AG09309 (cell line): ENCODE results near the gene ADAMTS3.

Experiments used
- DNase-seq: peaks from one replicate; pipeline ENCODE4 v3.0.0-alpha.2; 2010; ENCODE audit warnings: low read depth
- H3K4me3 ChIP-seq: 2 replicates; pipeline ENCODE4 v1.5.1; 2011; ENCODE audit warnings: mild to moderate bottlenecking, low read depth, low read length, moderate library complexity; ENCODE audit not compliant: control insufficient read depth
- TF ChIP-seq, protein P1 (sequence below): IDR thresholded peaks from 2 replicates; pipeline ENCODE4 v1.5.1; 2011; ENCODE audit warnings: mild to moderate bottlenecking, low read depth, low read length, inconsistent platforms; ENCODE audit not compliant: insufficient read depth, control insufficient read depth; ENCODE audit errors: missing control alignments

The ADAMTS3 gene

DNA sequence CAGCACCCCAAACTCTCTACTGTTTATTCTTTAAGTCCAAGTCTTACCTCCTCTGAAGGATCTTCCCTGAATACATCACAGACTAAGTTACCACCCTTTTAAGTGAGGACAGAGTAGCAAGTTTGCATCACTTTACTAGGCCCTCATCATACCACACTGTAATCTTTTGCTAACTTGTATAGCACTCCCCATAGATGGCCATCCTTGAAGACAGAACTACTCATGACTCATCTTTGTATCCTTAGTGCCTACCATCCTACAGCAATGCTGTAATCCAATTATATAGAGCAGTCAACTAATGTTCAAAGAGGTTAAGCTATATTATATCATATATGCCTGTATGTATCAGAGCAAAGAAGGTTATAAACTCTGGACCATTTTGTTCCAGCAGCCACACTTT is 101.4 kb downstream of the ADAMTS3 start:
- H3K4me3 ChIP-seq, result no peak overlapping the region
- TF ChIP-seq, protein P1, sequence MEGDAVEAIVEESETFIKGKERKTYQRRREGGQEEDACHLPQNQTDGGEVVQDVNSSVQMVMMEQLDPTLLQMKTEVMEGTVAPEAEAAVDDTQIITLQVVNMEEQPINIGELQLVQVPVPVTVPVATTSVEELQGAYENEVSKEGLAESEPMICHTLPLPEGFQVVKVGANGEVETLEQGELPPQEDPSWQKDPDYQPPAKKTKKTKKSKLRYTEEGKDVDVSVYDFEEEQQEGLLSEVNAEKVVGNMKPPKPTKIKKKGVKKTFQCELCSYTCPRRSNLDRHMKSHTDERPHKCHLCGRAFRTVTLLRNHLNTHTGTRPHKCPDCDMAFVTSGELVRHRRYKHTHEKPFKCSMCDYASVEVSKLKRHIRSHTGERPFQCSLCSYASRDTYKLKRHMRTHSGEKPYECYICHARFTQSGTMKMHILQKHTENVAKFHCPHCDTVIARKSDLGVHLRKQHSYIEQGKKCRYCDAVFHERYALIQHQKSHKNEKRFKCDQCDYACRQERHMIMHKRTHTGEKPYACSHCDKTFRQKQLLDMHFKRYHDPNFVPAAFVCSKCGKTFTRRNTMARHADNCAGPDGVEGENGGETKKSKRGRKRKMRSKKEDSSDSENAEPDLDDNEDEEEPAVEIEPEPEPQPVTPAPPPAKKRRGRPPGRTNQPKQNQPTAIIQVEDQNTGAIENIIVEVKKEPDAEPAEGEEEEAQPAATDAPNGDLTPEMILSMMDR, result no peak
- no peak for DNase-seq

GRCh38 chr4:72463724-72464123 is 105.3 kb downstream of the ADAMTS3 start:
- H3K4me3 ChIP-seq, result no peak overlapping the region
- TF ChIP-seq, protein P1, result no peak

DNA sequence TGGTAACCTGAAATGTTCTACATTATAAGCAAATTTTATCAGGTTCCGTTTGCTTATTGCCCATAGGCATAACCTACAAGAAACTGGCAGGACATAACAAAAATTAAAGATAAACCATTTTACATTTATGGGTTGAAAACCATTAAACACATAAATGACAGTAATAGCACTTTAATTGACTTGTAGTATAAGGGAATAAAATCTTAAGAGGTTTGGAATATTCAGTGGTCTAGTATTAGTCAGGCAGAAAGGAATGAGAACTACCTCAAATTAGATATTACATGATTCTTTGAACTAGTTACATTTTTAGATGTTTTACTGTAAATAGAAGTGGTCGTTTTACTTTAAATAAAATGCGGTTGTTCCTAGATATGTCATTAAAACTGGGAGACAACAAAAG is 111.9 kb downstream of the ADAMTS3 start:
- H3K4me3 ChIP-seq, result no peak overlapping the region
- DNase-seq, result no peak
- TF ChIP-seq, protein P1, result no peak

More at GRCh38 chr4:72463724-72464123, 105.3 kb downstream of the ADAMTS3 start:
- DNase-seq, result no peak

- DNase-seq, result no peak
- TF ChIP-seq, protein P1, result no peak
- no peak overlapping the region for H3K4me3 ChIP-seq
These were observed 117.7 kb downstream of the ADAMTS3 start for GRCh38 chr4:72451349-72451748.

DNA sequence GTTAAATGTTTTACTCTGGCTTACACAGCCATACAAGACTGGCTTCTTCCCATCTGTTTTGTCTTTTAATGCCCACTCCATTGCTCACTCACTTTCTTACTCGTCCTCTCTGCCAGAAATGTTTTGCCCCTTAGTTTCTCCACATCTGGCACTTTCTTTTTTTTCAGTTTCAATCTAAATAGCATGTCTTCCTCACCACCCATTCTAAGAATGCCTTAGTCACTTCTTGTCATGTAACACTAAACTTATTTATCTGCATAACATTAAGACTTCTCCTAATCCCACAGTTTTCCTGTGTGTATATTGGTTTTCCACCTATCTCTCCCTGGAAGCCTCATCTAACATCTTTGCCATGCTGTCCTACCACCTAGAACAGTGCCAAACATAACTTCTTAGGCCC is 119.3 kb downstream of the ADAMTS3 start:
- peak; percentile 27 for DNase-seq
- TF ChIP-seq, protein P1, result no peak
- H3K4me3 ChIP-seq, result no peak overlapping the region

GRCh38 chr4:72448231-72448630 is 120.8 kb downstream of the ADAMTS3 start:
- no peak for DNase-seq
- TF ChIP-seq, protein P1, result no peak
- H3K4me3 ChIP-seq, result no peak overlapping the region
